Kidney capillary endothelial cell (primary cell): Measurements from ENCODE around the gene KIF26B.
"Not testable (repeated sequence)": the region's sequence is repeated elsewhere in the genome, so short reads cannot be mapped to it uniquely, and the experiment has no call there.

Source experiments
- DNase-seq: peaks from one replicate; pipeline ENCODE4 v3.0.0-alpha.2; 2018; ENCODE audit warnings: low spot score

Gene KIF26B

GRCh38 chr1:245685111-245685810 lies 530.5 kb downstream of the KIF26B start:
- no peak for DNase-seq

GRCh38 chr1:245686006-245686405 lies 531.2 kb downstream of the KIF26B start:
- no peak for DNase-seq

GRCh38 chr1:245686446-245687030 lies 531.8 kb downstream of the KIF26B start:
- DNase-seq, result no peak

- no peak for DNase-seq
Measured at GRCh38 chr1:245687152-245687635, 532.4 kb downstream of the KIF26B start.

- no peak for DNase-seq
Measured at GRCh38 chr1:245687636-245688535, 533.1 kb downstream of the KIF26B start.

GRCh38 chr1:245688536-245689453 lies 534.0 kb downstream of the KIF26B start:
- DNase-seq, result no peak

GRCh38 chr1:245690156-245690690 lies 535.4 kb downstream of the KIF26B start:
- DNase-seq, result no peak

GRCh38 chr1:245690946-245691541 lies 536.3 kb downstream of the KIF26B start:
- no peak for DNase-seq

- DNase-seq, result no peak
Measured at GRCh38 chr1:245691897-245692296, 537.1 kb downstream of the KIF26B start.

- DNase-seq, result no peak
Measured at GRCh38 chr1:245692318-245692717, 537.5 kb downstream of the KIF26B start.

GRCh38 chr1:245693116-245693793 lies 538.5 kb downstream of the KIF26B start:
- DNase-seq, result no peak

- no peak for DNase-seq
Measured at GRCh38 chr1:245693941-245694752, 539.4 kb downstream of the KIF26B start.

- DNase-seq, result no peak
Measured at GRCh38 chr1:245694753-245695195, 540.0 kb downstream of the KIF26B start.

GRCh38 chr1:245695211-245695610 lies 540.4 kb downstream of the KIF26B start:
- no peak for DNase-seq

- DNase-seq, result not testable (repeated sequence)
Measured at GRCh38 chr1:245695701-245696100, 540.9 kb downstream of the KIF26B start.

- DNase-seq, result no peak
Measured at GRCh38 chr1:245698116-245698515, 543.3 kb downstream of the KIF26B start.

- no peak for DNase-seq
Measured at GRCh38 chr1:245698860-245699259, 544.1 kb downstream of the KIF26B start.

GRCh38 chr1:245700631-245701030 lies 545.8 kb downstream of the KIF26B start:
- no peak for DNase-seq

- DNase-seq, result no peak
Measured at GRCh38 chr1:245701631-245702030, 546.8 kb downstream of the KIF26B start.
